ENCODE measurements around the gene ZNF354C.

DNA sequence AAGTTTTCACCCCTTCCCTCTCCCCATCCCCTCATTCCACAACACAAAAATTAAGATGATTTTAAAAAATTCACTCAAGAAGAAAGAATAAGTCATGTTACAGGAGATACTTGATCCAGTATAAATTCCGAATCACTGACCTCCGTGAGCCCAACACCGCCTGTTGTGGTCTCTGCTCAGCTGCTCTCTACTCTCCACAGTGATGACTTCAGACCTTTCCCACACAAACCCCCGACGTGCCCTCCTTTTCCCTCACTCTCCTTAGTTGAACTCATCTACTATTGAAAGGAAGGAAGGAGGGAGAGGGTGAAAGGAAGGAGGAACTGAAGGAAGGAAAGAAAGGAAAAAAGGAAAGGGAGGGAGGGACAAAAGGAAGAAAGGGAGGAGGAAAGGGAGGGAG is 55.1 kb downstream of the ZNF354C start:
- TF ChIP-seq POLR2AphosphoS5 (IDR thresholded peaks at IDR 0.05; ENCODE audit: borderline replicate concordance, low read depth, low read length) (no peak), FOXP2 (optimal IDR thresholded peaks at IDR 0.05; ENCODE audit: control extremely low read depth, extremely low read length, insufficient read depth) (no peak)

Measured in SK-N-MC (cell line).